ENCODE measurements around the gene CBLC.
A peak's percentile ranks its signal among the peaks of the same experiment; 100 is the strongest.
"Not testable (repeated sequence)": the region's sequence is repeated elsewhere in the genome, so short reads cannot be mapped to it uniquely, and the experiment has no call there.

CBLC gene

GRCh38 chr19:44822177-44822576 lies 44.5 kb downstream of the CBLC start:
- no peak for DNase-seq

DNA sequence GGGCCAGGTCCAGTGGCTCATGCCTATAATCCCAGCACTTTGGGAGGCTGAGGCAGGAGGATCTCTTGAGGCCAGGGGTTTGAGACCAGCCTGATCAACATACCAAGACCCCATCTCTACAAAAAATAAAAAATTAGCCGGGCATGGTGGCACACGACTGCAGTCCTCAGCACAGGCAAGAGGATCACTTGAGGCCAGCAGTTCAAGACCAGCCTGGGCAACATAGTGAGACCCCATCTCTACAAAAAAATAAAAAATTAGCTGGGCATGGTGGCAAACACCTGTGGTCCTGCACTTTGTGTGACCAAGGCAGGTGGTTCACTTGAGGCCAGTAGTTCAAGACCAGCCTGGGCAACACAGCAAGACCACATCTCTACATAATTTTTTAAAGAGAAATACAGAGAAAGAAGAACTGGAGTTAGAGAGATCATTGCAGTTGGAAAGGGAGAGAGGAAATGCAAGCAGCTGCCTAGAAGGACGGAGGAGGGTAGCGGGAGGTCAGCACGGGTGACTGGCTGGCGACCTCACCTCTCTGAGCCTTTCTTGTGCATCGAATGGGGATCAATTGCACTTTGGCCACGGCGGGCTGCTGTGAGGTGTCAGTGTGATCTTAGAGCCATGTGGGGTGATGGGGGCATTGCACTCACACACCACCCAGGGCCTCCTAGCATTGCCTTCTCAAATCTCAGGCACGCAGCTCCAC lies 45.1 kb downstream of the CBLC start:
- DNase-seq: no peak

- DNase-seq: no peak
Observed at GRCh38 chr19:44823373-44823698, 45.6 kb downstream of the CBLC start.

DNA sequence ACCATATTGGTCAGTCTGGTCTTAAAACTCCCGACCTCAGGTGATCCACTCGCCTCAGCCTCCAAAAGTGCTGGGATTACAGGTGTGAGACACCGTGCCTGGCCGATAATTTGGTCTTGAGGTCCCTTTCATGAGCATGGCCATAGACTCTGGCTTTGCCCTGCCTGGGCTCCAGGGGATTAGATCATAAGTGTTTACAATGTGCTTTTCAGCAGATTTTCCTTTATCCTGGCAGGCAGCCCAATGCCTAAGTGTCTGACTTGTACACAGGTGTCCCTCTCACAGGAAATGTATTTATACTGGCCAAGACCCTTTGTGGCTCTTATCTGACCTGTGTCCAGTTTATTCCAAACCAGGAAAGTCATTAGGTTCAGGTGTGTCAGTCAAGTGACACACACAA lies 47.1 kb downstream of the CBLC start:
- DNase-seq: no peak

GRCh38 chr19:44832875-44833274 lies 55.2 kb downstream of the CBLC start:
- not testable (repeated sequence) for DNase-seq

- not testable (repeated sequence) for DNase-seq
Observed at GRCh38 chr19:44834399-44834798, 56.7 kb downstream of the CBLC start.

DNA sequence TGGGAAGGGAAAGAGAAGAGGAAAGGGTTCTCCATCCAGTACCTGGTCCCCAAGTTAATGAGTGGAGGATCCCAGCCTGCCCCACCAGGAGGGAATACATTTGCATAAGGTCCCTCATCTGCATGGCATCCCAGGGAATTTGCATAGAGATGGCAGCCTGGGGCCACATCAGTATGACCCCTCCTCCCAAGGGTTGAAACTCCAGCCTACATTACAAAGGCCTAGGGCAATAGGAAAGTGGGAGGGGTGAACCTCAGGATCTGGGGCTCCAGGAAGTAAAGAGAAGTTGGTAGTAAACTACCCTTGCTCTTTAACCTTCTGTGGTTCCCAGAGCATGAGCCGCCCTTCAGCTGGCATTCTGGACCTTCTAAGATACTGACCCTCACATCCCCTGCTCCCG lies 61.6 kb downstream of the CBLC start:
- DNase-seq: no peak

DNA sequence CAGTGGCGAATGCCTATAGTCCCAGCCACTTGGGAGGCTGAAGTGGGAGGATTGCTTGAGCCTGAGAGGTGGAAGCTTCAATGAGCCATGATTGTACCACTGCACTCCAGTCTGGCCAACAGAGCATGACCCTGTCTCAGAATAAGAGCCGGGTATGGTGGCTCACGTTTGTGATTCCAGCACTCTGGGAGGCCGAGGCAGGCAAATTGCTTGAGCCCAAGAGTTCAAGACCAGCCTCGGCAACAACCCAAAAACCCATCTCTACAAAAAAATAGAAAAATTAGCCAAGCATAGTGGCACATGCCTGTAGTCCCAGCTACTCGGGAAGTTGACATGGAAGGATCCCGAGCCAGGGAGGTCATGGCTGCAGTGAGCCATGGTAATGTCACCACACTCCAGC lies 63.1 kb downstream of the CBLC start:
- no peak for DNase-seq

- no peak for DNase-seq
Observed at GRCh38 chr19:44841231-44841630, 63.5 kb downstream of the CBLC start.

DNA sequence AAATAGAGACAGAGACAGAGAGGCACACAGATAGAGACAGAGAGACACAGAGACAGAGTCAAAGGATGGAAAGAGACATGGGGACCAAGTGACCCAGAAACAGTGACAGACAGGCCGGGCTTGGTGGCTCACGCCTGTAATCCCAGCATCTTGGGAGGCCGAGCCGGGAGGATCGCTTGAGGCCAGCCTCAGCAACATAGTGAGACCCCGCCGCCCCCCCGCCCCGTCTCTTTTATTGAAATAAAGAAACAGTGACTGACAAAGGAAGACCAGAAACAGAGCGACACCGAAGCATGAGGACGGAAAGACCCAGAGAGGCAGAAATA lies 67.6 kb downstream of the CBLC start:
- no peak for DNase-seq

DNA sequence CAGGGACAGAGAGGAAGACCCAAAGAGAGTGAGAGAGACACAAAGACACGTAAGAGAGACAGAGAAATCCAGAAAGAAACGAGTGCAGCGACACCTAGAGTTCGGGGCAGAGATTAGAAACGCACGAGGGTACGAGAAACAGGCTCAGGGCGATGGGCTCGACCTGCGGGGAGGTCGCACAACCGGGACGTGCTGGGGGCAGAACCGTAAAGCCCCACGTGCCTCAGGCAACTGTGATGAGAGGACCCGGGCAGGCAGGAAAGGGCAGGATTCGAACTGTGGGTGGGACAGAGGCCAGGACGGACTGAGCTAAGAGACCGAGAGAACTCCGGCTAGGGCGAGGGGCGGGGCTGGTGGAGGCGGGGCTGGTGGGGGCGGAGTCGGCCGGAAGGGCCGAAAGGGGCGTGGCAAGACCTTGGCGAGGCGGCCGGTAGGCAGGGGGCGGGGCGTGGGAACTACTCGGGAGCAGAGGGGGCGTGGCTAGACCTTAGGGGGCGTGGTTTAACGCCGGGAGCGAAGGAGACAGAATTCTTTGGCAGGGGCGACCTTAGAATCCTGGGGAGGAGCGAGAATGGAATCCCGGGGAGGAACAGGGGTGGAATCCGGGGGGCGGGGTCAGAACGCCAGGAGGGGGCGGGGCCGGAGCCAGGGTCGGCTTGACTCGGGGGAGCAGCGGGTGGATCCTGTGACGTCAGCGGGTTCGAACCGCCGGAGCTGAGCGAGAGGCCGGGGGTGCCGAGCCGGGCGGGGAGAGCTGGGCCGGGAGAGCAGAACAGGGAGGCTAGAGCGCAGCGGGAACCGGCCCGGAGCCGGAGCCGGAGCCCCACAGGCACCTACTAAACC lies 68.1 kb downstream of the CBLC start, which contains the start of gene NECTIN2:
NECTIN2 (plus strand) TSS at position 686 of the 843 bp plus-strand sequence. CDS start 229 bp downstream, outside the sequence.
- peak; percentile 52 for DNase-seq

- no peak for DNase-seq
Observed at GRCh38 chr19:44846455-44847143, 68.9 kb downstream of the CBLC start.

DNA sequence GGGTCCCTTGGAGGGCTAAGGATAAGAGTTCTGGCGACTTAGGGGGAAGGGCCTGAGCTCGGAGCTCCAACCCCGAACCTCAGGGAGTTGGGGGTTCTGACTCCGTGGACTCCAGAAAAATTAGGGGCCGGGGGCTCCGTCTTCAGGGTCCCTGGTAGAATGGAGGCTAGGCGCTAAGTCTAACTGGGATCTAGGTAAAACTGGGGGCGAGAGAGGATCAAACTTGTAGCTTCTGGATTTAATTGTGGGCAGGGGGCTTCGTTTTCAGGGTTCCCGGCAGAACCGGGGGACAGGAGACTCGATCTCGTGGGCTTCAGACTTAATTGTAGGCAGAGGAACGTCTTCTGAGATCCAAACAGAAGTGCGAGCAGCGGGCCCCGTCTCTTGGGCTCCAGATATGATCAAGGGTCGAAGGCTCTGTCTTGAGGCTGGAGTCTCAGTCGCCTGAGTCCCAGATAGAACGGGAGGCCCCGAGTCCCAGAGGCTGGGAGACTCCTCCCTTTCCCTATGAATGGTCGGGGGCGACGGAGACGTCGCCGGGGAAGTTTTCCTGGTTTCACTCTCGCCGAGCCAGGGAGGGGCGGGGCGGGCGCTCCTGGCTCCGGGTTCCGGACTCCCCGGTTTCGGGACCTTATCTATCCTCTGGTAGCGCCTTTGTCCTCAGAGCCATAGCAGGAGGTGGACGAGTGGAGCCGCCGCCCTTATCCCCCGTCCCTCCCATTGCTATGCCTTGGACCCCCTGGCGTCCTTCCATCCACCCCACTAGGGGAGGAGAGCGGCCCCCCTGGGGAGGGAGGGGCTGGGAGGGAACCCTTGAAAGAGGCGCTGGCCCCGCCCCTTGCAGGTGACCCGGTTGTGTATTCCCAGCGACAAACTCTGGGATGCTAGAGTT lies 69.7 kb downstream of the CBLC start:
- DNase-seq: no peak

DNA sequence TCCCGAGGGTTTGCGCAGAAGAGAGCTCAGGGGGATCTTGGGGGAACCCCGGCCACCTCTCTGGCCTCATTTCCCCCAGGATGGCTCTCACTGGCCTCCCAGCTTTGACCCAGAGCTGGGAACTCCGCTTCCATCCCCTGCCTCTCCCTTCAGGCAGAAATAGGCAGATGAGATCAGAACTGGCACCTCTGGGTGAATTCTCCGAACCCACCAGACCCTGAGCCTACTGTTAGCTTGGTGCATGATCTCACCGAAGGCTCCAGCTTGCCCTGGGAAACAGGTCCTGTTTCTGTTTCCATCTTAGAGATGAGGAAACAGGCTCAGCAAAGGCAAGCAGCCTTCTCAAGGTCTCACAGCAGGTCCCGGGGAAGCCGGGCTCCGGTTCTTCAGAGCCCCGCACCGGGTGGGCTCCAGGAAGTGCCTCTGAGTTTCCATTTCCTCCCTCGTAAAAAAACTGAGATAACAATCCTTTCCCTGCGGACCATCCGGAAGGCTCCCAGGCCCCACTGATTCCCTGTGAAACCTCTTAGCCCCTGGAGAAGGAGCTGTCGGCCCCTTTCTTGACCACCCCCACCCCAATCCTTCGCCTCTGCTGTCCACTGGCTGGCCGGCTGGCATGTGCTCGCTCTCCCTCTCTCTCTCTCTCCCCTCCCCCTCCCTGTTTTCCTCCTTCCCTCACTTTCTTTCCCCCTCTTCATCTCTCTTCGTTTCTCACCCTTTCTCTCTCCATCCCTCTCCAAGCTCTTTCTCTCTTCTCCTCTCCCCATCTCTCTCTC lies 70.5 kb downstream of the CBLC start:
- DNase-seq: no peak

GRCh38 chr19:44848812-44849447 lies 71.2 kb downstream of the CBLC start:
- no peak for DNase-seq

Data from activated CD4-positive, alpha-beta T cell treated with anti-CD3 and anti-CD28 coated beads for 1 hour (primary cell).